ENCODE results near the gene REV1.
"Not testable (repeated sequence)": the region's sequence is repeated elsewhere in the genome, so short reads cannot be mapped to it uniquely, and the experiment has no call there.

REV1 gene

GRCh38 chr2:99399063-99399462 lies 90.8 kb downstream of the REV1 start:
- DNase-seq: no peak

DNA sequence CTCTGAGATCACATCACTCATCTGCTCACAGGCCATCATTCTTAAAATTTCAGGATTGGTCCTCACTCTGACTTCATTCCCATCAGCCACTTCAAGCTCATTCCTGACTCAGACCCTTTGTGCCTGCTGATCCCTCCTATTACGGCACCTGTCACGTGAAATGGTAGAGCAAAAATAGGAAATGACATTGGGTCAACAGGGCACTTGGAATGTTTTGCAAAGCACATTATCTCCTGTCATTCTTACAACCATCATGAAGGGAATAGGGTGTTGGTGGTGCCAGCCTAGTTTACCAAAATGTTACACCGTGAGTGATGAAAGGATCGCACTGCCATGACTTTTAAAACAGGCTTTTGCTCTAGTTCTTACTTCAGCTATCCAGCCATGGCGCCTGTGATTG lies 91.5 kb downstream of the REV1 start:
- no peak for DNase-seq

GRCh38 chr2:99397266-99397920 lies 92.4 kb downstream of the REV1 start:
- no peak for DNase-seq

DNA sequence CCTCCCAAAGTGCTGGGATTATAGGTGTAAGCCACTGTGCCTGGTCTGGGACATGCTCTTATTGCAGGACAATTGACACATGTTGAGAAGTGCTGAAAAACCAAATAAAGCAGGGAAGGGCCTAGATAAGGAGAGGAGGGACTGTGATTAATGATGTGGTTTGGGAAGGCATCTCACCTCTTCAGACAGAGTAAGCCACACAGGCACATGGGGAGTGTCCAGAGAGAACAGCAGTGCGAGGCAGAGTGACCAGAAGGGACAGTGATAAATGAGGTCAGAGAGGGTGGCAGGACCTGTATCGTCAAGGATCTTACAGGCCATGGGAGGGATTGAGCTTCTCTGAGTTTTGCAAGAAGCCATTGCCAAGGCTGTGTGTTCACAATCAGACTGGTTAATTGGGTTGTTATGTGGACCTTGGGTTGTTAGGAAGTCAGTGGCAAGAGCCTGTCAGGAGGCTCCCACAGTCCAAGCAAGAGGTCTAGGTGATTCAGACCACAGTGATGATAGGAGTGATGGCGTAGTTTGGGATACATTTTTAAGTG lies 94.2 kb downstream of the REV1 start:
- DNase-seq: no peak

DNA sequence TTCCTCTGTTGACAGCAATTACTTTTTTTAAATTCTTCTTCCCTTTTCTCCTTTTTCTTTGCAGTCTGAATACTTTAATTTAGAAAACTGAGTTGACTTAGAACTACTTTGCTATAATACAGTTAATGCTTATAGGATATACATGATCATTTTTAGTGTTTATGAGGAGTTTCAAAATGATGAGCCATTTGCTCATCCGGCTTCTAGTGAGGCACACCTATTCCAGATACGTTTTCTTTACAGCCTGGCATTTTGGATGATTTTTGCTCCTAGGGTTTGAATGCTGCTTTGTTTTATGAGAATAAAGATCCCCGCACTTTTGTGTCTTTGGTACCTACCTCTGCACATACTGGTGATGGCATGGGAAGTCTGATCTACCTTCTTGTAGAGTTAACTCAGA lies 99.9 kb downstream of the REV1 start:
- no peak for DNase-seq

GRCh38 chr2:99389371-99389770 lies 100.4 kb downstream of the REV1 start:
- no peak for DNase-seq

DNA sequence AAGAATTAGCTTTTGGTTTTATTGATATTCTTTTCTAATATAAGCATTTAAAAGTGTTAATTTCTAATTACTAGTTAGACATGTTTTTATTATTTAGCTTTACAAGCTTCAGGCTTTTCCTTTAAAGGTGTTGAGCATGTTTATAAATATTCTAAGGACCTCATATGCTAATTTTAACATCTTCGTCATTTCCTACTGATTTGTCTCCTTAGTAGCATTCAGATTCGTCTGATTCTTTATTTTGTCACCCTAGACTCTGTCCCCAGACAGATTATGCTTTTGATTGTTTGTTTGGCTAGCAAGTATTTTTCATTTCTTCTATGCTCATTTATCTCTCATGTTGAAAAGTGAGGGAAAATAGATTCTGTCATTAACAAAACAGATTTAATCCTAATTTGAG lies 100.9 kb downstream of the REV1 start:
- no peak for DNase-seq

GRCh38 chr2:99386011-99386410 lies 103.8 kb downstream of the REV1 start:
- no peak for DNase-seq

DNA sequence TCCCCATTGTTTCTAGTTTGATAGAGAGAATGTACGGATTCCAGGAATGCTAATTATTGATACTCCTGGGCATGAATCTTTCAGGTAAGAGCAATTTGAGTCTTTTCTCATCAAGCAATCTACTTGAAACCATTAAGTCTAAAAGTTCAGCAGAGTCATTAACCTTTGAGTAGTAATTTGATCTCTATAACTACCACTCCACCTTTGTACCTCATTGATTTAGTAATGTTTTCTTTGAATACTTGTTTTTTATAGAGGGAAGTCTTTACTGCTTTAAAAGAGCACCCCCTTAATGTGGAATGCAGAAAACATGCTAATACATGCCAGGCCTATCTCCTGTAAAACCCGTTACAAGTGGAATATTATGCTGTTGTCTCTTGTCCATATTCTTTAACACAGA lies 107.7 kb downstream of the REV1 start:
- DNase-seq: no peak

DNA sequence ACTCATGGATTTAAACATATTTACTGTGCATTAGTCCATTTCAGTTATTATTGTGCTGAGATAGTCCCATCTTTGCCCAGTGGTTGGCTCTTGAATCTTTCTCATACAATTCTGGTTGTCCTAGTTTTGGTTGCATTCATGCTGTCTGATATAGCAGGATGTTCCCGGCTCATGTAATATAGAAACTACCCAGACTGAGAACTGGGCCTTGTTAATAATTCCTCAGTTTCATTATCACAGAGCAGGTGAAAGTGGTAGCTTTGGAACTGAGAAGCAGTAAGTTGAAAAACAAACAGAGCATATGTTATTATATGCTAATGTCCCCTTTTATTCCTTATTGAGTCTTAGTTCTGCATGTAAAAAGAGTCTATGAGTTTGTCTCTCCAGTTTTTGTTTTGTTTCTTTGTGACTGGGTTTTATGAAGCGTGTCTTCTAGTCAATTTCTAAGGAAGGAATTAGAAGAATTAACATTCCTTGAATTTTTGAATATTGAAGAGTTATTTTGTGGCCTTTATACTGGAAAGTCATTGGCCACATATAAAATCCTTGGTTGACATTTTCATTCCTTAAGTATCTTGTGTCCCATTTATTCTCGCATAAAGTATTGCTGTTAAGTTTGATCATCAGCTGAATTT lies 109.3 kb downstream of the REV1 start:
- DNase-seq: no peak

GRCh38 chr2:99377879-99378278 lies 111.9 kb downstream of the REV1 start:
- DNase-seq: no peak

GRCh38 chr2:99376254-99376864 lies 113.5 kb downstream of the REV1 start:
- DNase-seq: no peak

GRCh38 chr2:99374747-99375146 lies 115.1 kb downstream of the REV1 start:
- DNase-seq: no peak

- DNase-seq: no peak
Measured at GRCh38 chr2:99373144-99373543, 116.7 kb downstream of the REV1 start.

GRCh38 chr2:99368854-99369253 lies 121.0 kb downstream of the REV1 start:
- DNase-seq: not testable (repeated sequence)

GRCh38 chr2:99365661-99366060 lies 124.2 kb downstream of the REV1 start:
- no peak for DNase-seq

GRCh38 chr2:99356853-99357252 lies 133.0 kb downstream of the REV1 start:
- no peak for DNase-seq

- not testable (repeated sequence) for DNase-seq
Measured at GRCh38 chr2:99354825-99355224, 135.0 kb downstream of the REV1 start.

DNA sequence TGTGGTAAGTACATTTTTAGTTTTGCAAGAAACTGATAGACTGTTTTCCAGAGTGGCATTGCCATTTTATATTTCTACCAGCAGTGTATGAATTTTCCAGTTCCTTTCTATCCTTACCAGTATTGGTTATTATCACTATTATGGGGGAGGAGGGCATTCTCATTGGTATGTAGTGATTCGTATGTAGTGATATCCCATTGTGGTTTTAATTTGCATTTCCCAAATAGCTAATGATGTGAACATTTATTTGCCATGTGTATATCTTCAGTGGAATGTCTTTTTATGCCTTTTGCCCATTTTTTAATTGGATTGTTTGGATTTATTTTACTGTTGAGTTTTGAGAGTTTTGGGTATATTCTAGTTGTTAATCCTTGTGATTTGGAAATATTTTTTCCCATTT lies 135.7 kb downstream of the REV1 start:
- no peak for DNase-seq

All from NCI-H82 (cell line).